ENCODE measurements around the gene DDX20.

GRCh38 chr1:111706921-111707320 lies 48.8 kb upstream of the DDX20 start:
- TF ChIP-seq CTCF (IDR thresholded peaks at IDR 0.05) = no peak
- no peak for TF ChIP-seq SMC3 (IDR thresholded peaks at IDR 0.05; ENCODE audit: low read depth, low read length)
- TF ChIP-seq REST (IDR thresholded peaks at IDR 0.05; ENCODE audit: low read depth, low read length) = no peak
- no peak for TF ChIP-seq CHD2 (IDR thresholded peaks at IDR 0.05; ENCODE audit: low read length, partially characterized antibody)
- no peak for TF ChIP-seq MXI1 (IDR thresholded peaks at IDR 0.05; ENCODE audit: low read depth, low read length)
- no peak for TF ChIP-seq RCOR1 (IDR thresholded peaks at IDR 0.05; ENCODE audit: low read length)
- TF ChIP-seq EZH2phosphoT487 (IDR thresholded peaks at IDR 0.05; ENCODE audit: borderline replicate concordance, low read depth) = no peak
- no peak for TF ChIP-seq MAX (IDR thresholded peaks at IDR 0.05; ENCODE audit: low read depth)
- no peak for TF ChIP-seq POLR2AphosphoS5 (IDR thresholded peaks at IDR 0.05; ENCODE audit: low read depth, low read length)
- no peak for TF ChIP-seq EP300 (IDR thresholded peaks at IDR 0.05; ENCODE audit: borderline replicate concordance in 1 of 2, low read depth in 1 of 2, low read length in 1 of 2)
- TF ChIP-seq TAF1 (IDR thresholded peaks at IDR 0.05; ENCODE audit: borderline replicate concordance, low read depth, low read length) = no peak

Measured in SK-N-SH (cell line).